HepG2 (cell line): ENCODE results near the gene TRPV4. TPM values are rescaled to one million over a fixed set of nuclear protein-coding genes. Genes with fewer than 3 reads are reported as not detected.

Experiments
- ATAC-seq: fragments of 200-7000 bp; cut with Tn5 transposase; 3 replicates; pipeline ENCODE4 v1.9.1; 2020; ENCODE audit warnings: mild to moderate bottlenecking, moderate library complexity
- BruUV-seq: library from RNA; stranded (reverse); fragments of 400-500 nt; replicated peaks from 2 replicates; lab custom pipeline; 2021; lab: Mats Ljungman, UMichigan
- CTCF ChIA-PET: fragments of 300-600 bp; formaldehyde crosslinking; extraction: SDS; loops from one replicate; lab custom pipeline; 2021; ENCODE audit warnings: low total read pairs, inconsistent platforms, low intra/inter-chr PET ratio; lab: Yijun Ruan, JAX
- POLR2A ChIA-PET: fragments of 350-600 bp; sonication (Branson Sonifier 250); formaldehyde crosslinking; loops from one replicate; lab custom pipeline; 2020; ENCODE audit warnings: antibody characterized with exemption, inconsistent platforms; lab: Yijun Ruan, JAX
- DNase-seq: peaks from one replicate; pipeline ENCODE4 v3.0.0-alpha.2; 2015; ENCODE audit warnings: low spot score
- FAIRE-seq: peaks from 3 replicates; lab custom pipeline; 2011; peaks lifted over from hg19 to GRCh38; lab: Jason Lieb, UNC
- H2AFZ ChIP-seq: one replicate; pipeline ENCODE4 v1.6.1; 2011; ENCODE audit warnings: low read length, inconsistent platforms
- H3K27ac ChIP-seq: fragments of 300-600 bp; 3 replicates; pipeline ENCODE4 v1.8.0; 2011; ENCODE audit warnings: mixed run types, mild to moderate bottlenecking, mixed read lengths, low read length, inconsistent platforms; ENCODE audit not compliant: insufficient read depth; ENCODE audit errors: extremely low read length
- H3K27me3 ChIP-seq, 2 experiments: fragments of 200-600 bp in 1 of 2; 2 replicates in 1 of 2; 3 replicates in 1 of 2; pipeline versions ENCODE4 v1.6.0 to v1.8.0; 2011; ENCODE audit warnings: low read length in 2 of 2, mild to moderate bottlenecking in 2 of 2, moderate library complexity in 2 of 2, inconsistent platforms in 1 of 2; ENCODE audit not compliant: insufficient read depth in 2 of 2, control insufficient read depth in 1 of 2
- H3K36me3 ChIP-seq, 2 experiments: fragments of 200-600 bp in 1 of 2; replicated peaks in 1 of 2; 2 replicates in 1 of 2; 3 replicates in 1 of 2; pipeline versions ENCODE4 v1.5.1 to v1.8.0; 2011; ENCODE audit warnings: low read length in 2 of 2, inconsistent platforms in 1 of 2; ENCODE audit not compliant: insufficient read depth in 2 of 2, control insufficient read depth in 1 of 2
- H3K4me1 ChIP-seq: 2 replicates; pipeline ENCODE4 v1.5.1; 2012; ENCODE audit warnings: low read length, inconsistent platforms; ENCODE audit not compliant: insufficient read depth
- H3K4me2 ChIP-seq: 2 replicates; pipeline ENCODE4 v1.6.0; 2011; ENCODE audit warnings: low read depth, low read length, inconsistent platforms
- H3K4me3 ChIP-seq, 3 experiments: fragments of 200-600 bp in 1 of 3; sonication (generic), shearing (Covaris generic) in 1 of 3; replicated peaks in 1 of 3; 2 replicates each; pipeline ENCODE4 v1.5.1; 2011 to 2016; ENCODE audit warnings: low read length in 3 of 3, inconsistent platforms in 2 of 3, low read depth in 2 of 3, mild to moderate bottlenecking in 2 of 3, control low read depth in 1 of 3, mixed read lengths in 1 of 3; ENCODE audit not compliant: insufficient read depth in 1 of 3
- H3K79me2 ChIP-seq: one replicate; pipeline ENCODE4 v1.6.1; 2011; ENCODE audit warnings: low read length, inconsistent platforms; ENCODE audit not compliant: insufficient read depth
- H3K9ac ChIP-seq: 2 replicates; pipeline ENCODE4 v1.6.0; 2011; ENCODE audit warnings: mild to moderate bottlenecking, low read depth, low read length, inconsistent platforms; ENCODE audit not compliant: insufficient read depth
- H3K9me3 ChIP-seq: 2 replicates; pipeline ENCODE4 v1.5.1; 2012; ENCODE audit warnings: mild to moderate bottlenecking, low read length
- H4K20me1 ChIP-seq: 2 replicates; pipeline ENCODE4 v1.6.0; 2011; ENCODE audit warnings: inconsistent platforms, mild to moderate bottlenecking, low read length, moderate library complexity; ENCODE audit not compliant: insufficient read depth
- ZBTB38 ChIP-seq: sonication (generic); formaldehyde crosslinking; IDR thresholded peaks from 2 replicates; pipeline ENCODE4 v1.5.1; 2020; ENCODE audit warnings: mild to moderate bottlenecking, missing genetic modification reagents
- WGBS: methylation state at CpG from one replicate; pipeline ENCODE4 v1.1.6; 2017; ENCODE audit warnings: low lambda C conversion rate; 5-methylcytosine and 5-hydroxymethylcytosine counted together
- in situ Hi-C: cut with HindIII; loops from 2 replicates; pipeline ENCODE4 v1.10.0; 2017; ENCODE audit warnings: low pct_unique_long_range_greater_than_20kb; ENCODE audit not compliant: extremely low pct_ligation_motif_present
- intact Hi-C: fragments of 100-400 bp; cut with micrococcal nuclease; formaldehyde crosslinking; loops from one replicate; pipeline ENCODE4 v1.10.0; 2022; ENCODE audit not compliant: unreplicated experiment
- polyA plus RNA-seq, 8 experiments: library from polyadenylated mRNA; depleted of rRNA in 3 of 8; stranded (reverse) in 7 of 8; unstranded in 1 of 8; fragments of >200 nt; fragmentation: Illumina TruSeq in 4 of 8; extraction: Trizol in 4 of 8; gene quantifications; 2 replicates each; pipeline versions ENCODE4 v1.2.1 to v1.2.3, GENCODE V29; 2011 to 2016; ENCODE audit warnings: low read depth in 4 of 8, missing spikeins in 1 of 8, mixed read lengths in 1 of 8; ENCODE audit not compliant: insufficient read depth in 1 of 8
- total RNA-seq, 5 experiments: library from RNA; depleted of rRNA; stranded (reverse); fragments of >200 nt; fragmentation: Illumina TruSeq; extraction: Trizol; gene quantifications; 2 replicates each; pipeline ENCODE4 v1.2.3, GENCODE V29; 2016; ENCODE audit warnings: low read depth in 1 of 5
- TF ChIP-seq, protein P1 (sequence below): sonication (generic); formaldehyde crosslinking; IDR thresholded peaks from 2 replicates; pipeline ENCODE4 v1.5.0; 2020; ENCODE audit warnings: missing genetic modification reagents
- TF ChIP-seq, protein P2 (sequence below): sonication (generic); formaldehyde crosslinking; IDR thresholded peaks from 2 replicates; pipeline ENCODE4 v1.4.0; 2020; ENCODE audit warnings: low read depth, mild to moderate bottlenecking, missing genetic modification reagents

The TRPV4 gene
- total and polyA plus RNA-seq, 2 of the 13 experiments (the other 11 are each of a cell fraction or from before 2014, with no cell fraction given), result 0.66 to 4.7 TPM

DNA sequence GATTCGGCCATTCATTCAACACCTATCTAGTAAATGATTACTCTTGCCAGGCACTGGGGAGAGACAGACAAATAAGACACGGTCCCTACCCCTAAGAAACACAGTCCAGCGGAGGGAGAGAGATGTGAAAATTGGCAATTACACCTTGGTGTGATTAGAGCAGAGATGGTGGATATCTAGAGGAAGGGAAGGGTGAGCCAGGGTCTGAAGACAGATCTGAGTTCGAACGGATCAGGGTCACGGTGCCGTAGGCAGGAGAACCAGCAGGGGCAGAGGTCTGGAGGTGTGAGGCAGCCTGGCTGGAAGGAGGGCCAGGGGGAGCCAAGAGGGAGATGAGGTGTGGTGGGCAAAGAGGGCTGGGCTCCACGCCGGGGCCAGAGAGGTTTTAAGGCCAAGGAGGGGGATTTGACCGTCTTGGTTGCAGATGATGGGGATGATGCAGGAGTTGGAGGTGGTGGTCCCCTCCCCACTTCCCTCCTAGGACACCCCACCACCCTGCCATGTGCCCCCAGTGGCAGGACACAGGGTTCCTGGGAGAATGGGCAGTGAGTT, 92.4 kb downstream of the TRPV4 start:
- H3K9ac ChIP-seq, result no peak overlapping the region
- ChIA-PET POLR2A (interaction anchor here (0.6 to 1.0 kb wide), 2 partner anchors 12 to 24 kb away, joined by 3 to 4 read pairs; no protein-coding TSS in a partner anchor), CTCF (no interaction called here)
- DNase-seq (no peak), ATAC-seq (no peak), FAIRE-seq (no peak)
- intact Hi-C loops, result no loop called here
- no peak overlapping the region for H2AFZ ChIP-seq
- H3K9me3 ChIP-seq, result no peaks in the 10 kb centered on the region
- BruUV-seq, result no TSS peak
- WGBS, result 92% methylated on average over 10 of the region's 10 CpGs
- in situ Hi-C loops, result no loop called here
- H3K4me3 ChIP-seq, result no peak overlapping the region
- peaks cover 2 to 3% of the 10 kb centered on the region in 2 experiments; a peak in 3 of 5 replicates for H3K36me3 ChIP-seq
- H3K27me3 ChIP-seq, result no peaks in the 10 kb centered on the region
- peaks cover 79% of the 10 kb centered on the region for H3K4me1 ChIP-seq
- peak overlapping the region; percentile 82 for H3K27ac ChIP-seq
- TF ChIP-seq, protein P1, sequence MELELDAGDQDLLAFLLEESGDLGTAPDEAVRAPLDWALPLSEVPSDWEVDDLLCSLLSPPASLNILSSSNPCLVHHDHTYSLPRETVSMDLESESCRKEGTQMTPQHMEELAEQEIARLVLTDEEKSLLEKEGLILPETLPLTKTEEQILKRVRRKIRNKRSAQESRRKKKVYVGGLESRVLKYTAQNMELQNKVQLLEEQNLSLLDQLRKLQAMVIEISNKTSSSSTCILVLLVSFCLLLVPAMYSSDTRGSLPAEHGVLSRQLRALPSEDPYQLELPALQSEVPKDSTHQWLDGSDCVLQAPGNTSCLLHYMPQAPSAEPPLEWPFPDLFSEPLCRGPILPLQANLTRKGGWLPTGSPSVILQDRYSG (CRISPR knock-in tag), result no peak
- TF ChIP-seq, protein P2, sequence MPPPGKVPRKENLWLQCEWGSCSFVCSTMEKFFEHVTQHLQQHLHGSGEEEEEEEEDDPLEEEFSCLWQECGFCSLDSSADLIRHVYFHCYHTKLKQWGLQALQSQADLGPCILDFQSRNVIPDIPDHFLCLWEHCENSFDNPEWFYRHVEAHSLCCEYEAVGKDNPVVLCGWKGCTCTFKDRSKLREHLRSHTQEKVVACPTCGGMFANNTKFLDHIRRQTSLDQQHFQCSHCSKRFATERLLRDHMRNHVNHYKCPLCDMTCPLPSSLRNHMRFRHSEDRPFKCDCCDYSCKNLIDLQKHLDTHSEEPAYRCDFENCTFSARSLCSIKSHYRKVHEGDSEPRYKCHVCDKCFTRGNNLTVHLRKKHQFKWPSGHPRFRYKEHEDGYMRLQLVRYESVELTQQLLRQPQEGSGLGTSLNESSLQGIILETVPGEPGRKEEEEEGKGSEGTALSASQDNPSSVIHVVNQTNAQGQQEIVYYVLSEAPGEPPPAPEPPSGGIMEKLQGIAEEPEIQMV (CRISPR knock-in tag), result no peak
- 0 out of 2 replicates have a peak, but pooled peaks have one; percentile 34 for TF ChIP-seq ZBTB38 (CRISPR knock-in tag)
- H3K4me2 ChIP-seq, result no peak overlapping the region
- peaks cover 3% of the 10 kb centered on the region for H3K79me2 ChIP-seq
- H4K20me1 ChIP-seq, result no peaks in the 10 kb centered on the region
